Measurements from ENCODE around the gene PKP3.
"Not testable (repeated sequence)": the region's sequence is repeated elsewhere in the genome, so short reads cannot be mapped to it uniquely, and the experiment has no call there.

PKP3 gene

DNA sequence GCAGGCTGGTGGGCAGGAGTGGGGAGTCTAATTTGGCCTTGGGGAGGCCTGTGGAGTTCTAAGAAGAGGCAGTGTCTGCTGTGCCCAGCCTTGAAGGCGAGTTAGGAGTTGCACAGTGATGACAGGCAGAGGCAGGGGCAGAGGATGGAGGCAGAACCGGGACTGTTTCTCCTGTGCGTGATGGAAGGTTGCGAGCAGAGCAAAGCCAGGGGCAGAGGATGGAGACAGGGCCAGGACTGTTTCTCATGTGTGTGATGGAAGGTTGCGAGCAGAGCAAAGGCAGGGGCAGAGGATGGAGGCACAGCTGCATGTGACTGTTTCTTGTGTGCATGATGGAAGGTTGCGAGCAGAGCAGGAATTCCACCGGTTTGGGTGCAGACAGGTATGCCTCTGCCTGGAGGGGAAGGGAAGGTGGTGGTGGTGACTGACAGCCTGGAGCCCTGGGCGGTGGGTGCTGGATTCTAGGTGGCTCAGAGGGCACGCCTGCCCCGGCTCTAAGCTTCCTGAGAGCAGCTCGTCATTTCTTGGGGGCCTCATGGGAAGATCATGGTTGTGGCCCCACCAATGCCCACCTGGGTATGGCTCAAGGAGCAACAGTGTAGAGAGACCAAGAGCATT is 16.0 kb upstream of the PKP3 start:
- no peak for DNase-seq

DNA sequence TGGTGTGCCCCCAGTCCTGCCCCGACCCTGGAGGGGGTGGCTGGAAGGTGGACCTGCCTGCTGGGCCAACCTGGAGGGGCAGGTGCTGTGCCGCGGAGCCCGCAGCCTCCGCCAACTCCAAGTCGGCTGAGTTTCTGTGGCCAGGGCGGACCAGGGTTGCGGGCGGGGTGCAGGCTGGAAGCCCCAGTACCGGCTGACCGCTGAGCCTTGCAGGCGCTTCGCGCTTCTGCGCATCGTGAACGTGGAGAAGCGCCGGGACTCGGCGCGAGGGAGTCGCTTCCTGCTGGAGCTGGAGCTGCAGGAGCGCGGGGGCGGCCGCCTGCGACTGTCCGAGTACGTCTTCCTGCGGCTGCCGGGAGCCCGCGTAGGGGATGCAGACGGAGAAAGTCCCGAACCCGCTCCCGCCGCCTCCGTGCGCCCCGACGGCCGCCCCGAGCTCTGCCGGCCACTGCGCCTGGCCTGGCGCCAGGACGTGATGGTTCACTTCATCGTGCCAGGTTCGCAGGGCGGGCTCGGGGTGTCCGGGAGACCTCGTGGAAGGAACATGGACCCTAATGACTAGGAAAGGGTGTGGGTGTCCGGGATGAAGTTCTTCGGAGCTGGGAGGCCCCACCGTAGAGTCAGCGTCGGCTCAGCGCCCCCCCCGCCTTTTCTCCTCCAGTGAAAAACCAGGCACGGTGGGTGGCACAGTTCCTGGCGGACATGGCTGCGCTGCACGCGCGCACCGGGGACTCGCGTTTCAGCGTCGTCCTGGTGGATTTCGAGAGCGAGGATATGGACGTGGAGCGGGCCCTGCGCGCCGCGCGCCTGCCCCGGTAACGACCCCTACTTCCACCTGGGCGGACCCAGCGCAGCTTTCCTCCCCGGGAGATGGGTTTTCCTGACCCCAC is 14.6 kb upstream of the PKP3 start:
- no peak for DNase-seq

DNA sequence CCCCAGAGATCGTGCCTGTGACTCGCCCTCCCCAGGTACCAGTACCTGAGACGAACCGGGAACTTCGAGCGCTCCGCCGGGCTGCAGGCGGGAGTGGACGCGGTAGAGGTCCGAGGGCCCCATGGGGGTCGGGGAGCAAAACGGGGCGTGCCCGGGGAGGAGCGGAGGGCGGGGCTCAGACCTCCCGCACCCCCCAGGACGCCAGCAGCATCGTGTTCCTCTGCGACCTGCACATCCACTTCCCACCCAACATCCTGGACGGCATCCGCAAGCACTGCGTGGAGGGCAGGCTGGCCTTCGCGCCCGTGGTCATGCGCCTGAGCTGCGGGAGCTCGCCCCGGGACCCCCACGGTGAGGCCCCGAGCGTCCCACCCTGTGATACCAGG is 13.9 kb upstream of the PKP3 start:
- no peak for DNase-seq

GRCh38 chr11:380491-380890 is 13.5 kb upstream of the PKP3 start:
- no peak for DNase-seq

DNA sequence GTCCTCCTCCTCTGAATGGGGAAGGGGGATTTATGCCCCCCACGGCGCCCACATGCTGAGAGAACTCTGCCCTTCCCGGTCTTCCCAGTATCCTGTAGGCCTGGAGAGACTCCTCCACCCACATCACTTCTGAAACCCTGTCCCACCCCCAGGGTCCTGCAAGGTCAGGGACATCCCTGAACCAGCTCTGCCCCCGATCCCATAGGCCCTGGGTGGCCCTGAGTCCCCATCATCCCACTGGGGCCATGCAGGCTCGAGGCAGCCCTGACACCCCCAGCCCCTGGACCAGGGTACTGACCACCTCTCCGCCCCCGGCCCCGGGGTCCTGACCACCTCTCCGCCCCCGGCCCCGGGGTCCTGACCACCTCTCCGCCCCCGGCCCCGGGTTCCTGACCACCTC is 13.0 kb upstream of the PKP3 start:
- no peak for DNase-seq

- DNase-seq = no peak
Measured at GRCh38 chr11:381501-382072, 12.4 kb upstream of the PKP3 start.

DNA sequence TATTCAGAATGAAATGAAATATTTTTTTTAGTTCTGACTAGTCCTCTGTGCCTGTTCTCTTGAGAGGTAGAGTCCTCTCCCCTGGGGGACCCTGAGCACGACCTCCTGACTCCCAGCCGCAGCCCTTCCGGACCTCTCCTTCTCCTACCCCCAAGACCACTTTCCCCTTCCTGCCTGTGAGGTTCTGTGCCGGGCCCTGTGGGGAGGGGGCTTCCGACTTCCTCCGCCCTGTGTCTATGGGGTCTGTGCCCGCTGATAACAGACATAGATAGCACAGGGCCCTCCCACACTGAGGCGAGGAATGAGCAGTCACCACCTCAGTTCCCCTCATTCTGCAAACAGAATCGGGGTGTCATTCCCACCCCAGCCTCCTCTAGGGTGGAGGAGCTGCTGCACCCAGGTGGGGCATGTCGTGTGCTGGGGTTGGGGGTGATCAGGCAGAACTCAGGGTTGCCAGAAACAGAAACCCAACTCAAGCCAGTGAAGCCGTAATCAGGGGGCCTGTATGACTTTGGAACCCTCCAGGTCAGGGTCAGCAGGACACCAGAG is 11.9 kb upstream of the PKP3 start:
- DNase-seq = no peak

- no peak for DNase-seq
Measured at GRCh38 chr11:383431-383830, 10.6 kb upstream of the PKP3 start.

- no peak for DNase-seq
Measured at GRCh38 chr11:384511-384910, 9.5 kb upstream of the PKP3 start.

GRCh38 chr11:385594-386351 is 8.2 kb upstream of the PKP3 start:
- DNase-seq = no peak

DNA sequence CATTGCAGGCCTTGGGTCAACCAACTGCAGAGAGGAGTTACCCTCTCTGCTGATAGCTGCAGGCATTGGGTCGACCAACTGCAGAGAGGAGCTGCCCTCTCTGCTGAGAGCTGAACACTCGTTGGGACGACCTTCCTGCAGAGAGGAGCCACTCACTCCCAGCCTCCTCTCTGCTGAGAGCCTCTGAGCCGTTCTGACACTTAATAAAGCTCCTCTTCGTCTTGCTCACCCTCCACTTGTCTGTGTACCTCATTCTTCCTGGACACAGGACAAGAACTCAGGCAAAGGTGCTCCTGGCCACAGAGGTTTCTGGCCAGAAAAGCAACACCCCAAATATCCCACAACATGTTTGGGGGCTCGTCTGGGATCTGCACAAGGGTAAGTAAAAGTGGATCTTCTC is 7.5 kb upstream of the PKP3 start:
- no peak for DNase-seq

GRCh38 chr11:387193-387793 is 6.7 kb upstream of the PKP3 start:
- no peak for DNase-seq

DNA sequence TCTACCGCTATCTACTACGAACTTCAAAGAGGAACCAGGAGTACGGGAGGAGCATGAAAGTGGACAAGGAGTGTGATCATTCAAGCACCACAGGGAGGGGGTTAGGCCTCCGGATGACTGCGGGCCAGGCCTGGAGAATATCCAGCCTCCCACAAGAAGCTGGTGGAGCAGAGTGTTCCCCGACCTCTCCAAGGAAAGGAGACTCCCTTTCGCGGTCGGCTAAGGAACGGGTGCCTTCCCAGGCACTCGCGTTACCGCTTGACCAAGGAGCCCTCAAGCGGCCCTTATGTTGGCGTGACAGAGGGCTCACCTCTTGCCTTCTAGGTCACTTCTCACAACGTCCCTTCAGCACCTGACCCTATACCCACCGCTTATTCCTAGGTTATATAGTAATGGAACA is 4.6 kb upstream of the PKP3 start:
- DNase-seq = not testable (repeated sequence)

GRCh38 chr11:390175-390574 is 3.8 kb upstream of the PKP3 start:
- no peak for DNase-seq

GRCh38 chr11:391117-392017 is 2.6 kb upstream of the PKP3 start:
- DNase-seq = no peak

DNA sequence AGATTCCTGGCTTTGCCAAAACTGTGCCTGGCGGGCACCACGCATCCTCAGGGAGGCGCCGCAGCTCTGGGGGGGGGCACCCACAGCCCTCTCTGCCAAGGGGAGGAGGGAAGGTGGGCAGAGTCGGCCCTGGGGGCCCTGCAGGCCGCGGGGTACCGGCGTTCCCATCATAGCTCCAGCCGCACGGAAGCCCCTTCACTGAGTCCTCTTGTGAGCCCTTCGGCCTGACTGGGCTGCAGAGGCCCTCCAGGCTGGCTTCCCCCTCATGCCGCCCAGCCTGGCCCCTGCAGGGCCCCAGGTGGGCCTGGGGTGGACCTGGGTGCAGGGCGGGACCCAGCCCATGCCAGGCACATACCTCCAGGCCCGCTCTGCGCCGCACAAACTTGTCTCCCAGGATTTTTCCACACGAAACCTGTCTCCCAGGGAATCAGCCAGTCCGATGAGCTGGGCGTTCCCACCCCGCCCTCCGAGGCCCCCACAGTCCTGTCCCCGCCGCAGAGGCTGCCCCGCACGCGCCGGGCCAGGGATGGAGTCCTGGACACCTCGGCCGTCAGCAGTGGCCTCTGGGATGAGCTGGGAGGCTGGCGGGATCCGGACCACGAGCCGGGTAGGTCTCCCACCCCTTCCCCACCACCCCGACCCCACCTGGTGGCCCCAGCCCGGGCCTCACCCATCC is 1.8 kb upstream of the PKP3 start:
- no peak for DNase-seq

GRCh38 chr11:393219-394033 is 583 bp upstream of the PKP3 start:
- no peak for DNase-seq

DNA sequence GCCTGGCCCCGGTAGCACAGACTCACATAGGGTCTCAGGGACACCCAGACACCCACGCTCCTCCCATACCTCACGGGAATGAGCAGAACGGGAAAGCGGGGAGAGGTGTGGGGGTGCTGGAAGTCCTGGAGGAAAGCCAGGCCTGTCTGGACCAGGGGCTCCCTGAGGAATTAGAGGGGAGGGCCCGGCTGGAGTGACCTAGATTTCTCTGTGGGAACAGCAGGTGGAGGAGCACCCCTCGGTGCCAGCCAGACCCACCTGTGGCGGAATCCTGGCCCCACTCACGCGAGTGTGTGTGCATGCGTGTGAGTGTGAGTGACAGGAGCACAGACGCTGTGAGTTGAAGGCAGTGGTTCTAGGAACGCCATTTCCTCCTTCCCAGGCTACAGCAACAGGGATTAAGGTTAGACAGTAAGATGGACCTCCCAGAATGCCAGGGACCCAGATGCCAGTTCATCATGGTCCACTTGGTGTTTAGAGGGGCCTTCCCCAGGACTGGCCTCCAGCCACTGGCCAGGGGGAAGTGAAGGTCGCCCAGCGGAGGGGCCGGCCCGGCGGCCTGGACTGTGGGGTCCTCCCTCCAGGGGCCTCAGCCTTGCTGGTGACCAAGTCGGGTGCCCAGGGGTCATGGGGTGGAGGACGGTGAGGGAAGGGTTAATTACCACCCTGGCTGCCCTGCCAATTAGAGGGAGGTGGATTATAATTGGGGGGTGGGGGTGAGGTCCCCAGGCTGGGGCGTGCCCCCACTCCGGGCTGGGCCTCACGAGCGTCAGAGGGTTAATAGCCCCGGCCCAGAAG is 1.0 kb downstream of the PKP3 start:
- no peak for DNase-seq

DNA sequence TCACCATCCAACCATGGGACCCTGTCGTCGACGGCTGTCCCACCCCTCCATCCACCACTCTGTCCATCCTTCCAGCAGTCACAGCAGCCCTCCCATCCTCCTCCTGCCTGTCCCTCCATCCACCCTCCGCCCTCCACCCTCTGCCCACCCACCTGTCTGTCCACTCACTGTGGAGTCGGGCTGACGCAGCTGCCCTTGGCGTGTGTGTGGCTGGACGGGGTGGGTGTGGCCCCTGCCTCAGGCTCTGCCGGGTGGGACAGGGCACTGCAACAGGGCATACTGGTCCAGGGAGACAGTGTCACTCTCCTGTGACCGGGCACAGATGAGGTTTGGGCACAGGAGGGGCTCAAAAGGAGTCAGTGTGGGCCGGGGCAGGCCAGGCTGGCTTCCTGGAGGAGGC is 1.9 kb downstream of the PKP3 start:
- no peak for DNase-seq

All from SHP77 treated with DMSO at 0.1 percent for 48 hours (cell line).